K562 (cell line): ENCODE data around the gene TMCO2. TPM values are rescaled to one million over a fixed set of nuclear protein-coding genes. Genes with fewer than 3 reads are reported as not detected.

Source experiments
- ATAC-seq: fragments of 200-7000 bp; cut with Tn5 transposase; 3 replicates; pipeline ENCODE4 v1.9.1; 2020; ENCODE audit warnings: moderate library complexity
- BruUV-seq: library from RNA; stranded (reverse); fragments of 400-500 nt; replicated peaks from 2 replicates; lab custom pipeline; 2021; lab: Mats Ljungman, UMichigan
- CTCF ChIA-PET: fragments of 300-600 bp; formaldehyde crosslinking; extraction: SDS; loops from one replicate; lab custom pipeline; 2021; ENCODE audit warnings: low intra/inter-chr PET ratio; lab: Yijun Ruan, JAX
- POLR2A ChIA-PET: fragments of 300-600, 350-650 bp; sonication (Branson Sonifier 250); formaldehyde crosslinking; extraction: SDS; loops from one replicate; lab custom pipeline; 2021; ENCODE audit warnings: antibody characterized with exemption, inconsistent platforms; lab: Yijun Ruan, JAX
- DNase-seq, 4 experiments: peaks; one replicate each; pipeline versions ENCODE4 v3.0.0 to v3.0.0-alpha.2; 2011 to 2018; ENCODE audit warnings: low spot score in 3 of 4, mixed read lengths in 3 of 4; ENCODE audit errors: extremely low read depth in 1 of 4
- FAIRE-seq: peaks from 2 replicates; lab custom pipeline; 2011; peaks lifted over from hg19 to GRCh38; lab: Jason Lieb, UNC
- H2AFZ ChIP-seq: 2 replicates; pipeline ENCODE4 v1.6.0; 2011; ENCODE audit warnings: low read depth, low read length, control low read depth, inconsistent platforms
- H3K27ac ChIP-seq: fragments of 200-600 bp; 3 replicates; pipeline ENCODE4 v1.8.0; 2011; ENCODE audit warnings: low read depth, mild to moderate bottlenecking, control low read depth, inconsistent platforms, low read length, moderate library complexity, mixed read lengths; ENCODE audit errors: extremely low read depth
- H3K27me3 ChIP-seq, 2 experiments: fragments of 300-600 bp in 1 of 2; 2 replicates in 1 of 2; 3 replicates in 1 of 2; pipeline versions ENCODE4 v1.6.0 to v1.8.0; 2011; ENCODE audit warnings: inconsistent platforms in 2 of 2, low read length in 2 of 2, mild to moderate bottlenecking in 1 of 2, mixed read lengths in 1 of 2, moderate library complexity in 1 of 2; ENCODE audit not compliant: control insufficient read depth in 2 of 2, insufficient read depth in 2 of 2
- H3K36me3 ChIP-seq: fragments of 300-600 bp; 3 replicates; pipeline ENCODE4 v1.8.0; 2011; ENCODE audit warnings: mild to moderate bottlenecking, low read length, inconsistent platforms; ENCODE audit not compliant: control insufficient read depth, insufficient read depth
- H3K4me1 ChIP-seq, 2 experiments: fragments of 200-600 bp in 1 of 2; replicated peaks in 1 of 2; 2 replicates in 1 of 2; 3 replicates in 1 of 2; pipeline versions ENCODE4 v1.5.1 to v1.8.0; 2011; ENCODE audit warnings: inconsistent platforms in 2 of 2, low read length in 2 of 2, mild to moderate bottlenecking in 1 of 2, mixed read lengths in 1 of 2, moderate library complexity in 1 of 2; ENCODE audit not compliant: control insufficient read depth in 2 of 2, insufficient read depth in 2 of 2
- H3K4me2 ChIP-seq: 2 replicates; pipeline ENCODE4 v1.6.1; 2011; ENCODE audit warnings: low read length, control low read depth, inconsistent platforms, mixed read lengths; ENCODE audit not compliant: insufficient read depth
- H3K4me3 ChIP-seq: fragments of 200-600 bp; sonication (generic), shearing (Covaris generic); 2 replicates; pipeline ENCODE4 v1.5.1; 2016; ENCODE audit warnings: control low read depth, inconsistent platforms
- H3K79me2 ChIP-seq: fragments of 200-600 bp; 3 replicates; pipeline ENCODE4 v1.8.0; 2011; ENCODE audit warnings: low read length, inconsistent platforms; ENCODE audit not compliant: control insufficient read depth, insufficient read depth
- H3K9ac ChIP-seq, 2 experiments: 2 replicates each; pipeline versions ENCODE4 v1.6.0 to v1.6.1; 2011; ENCODE audit warnings: low read depth in 2 of 2, low read length in 2 of 2, control low read depth in 1 of 2, inconsistent platforms in 1 of 2, mild to moderate bottlenecking in 1 of 2, mixed read lengths in 1 of 2; ENCODE audit not compliant: insufficient read depth in 1 of 2
- H3K9me1 ChIP-seq: one replicate; pipeline ENCODE4 v1.6.0; 2011; ENCODE audit warnings: inconsistent platforms, mild to moderate bottlenecking, low read length, moderate library complexity; ENCODE audit not compliant: control insufficient read depth, insufficient read depth
- H3K9me3 ChIP-seq: replicated peaks from 2 replicates; pipeline ENCODE4 v1.5.1; 2011; ENCODE audit warnings: low read depth, low read length, inconsistent platforms; ENCODE audit not compliant: control insufficient read depth, insufficient read depth
- H4K20me1 ChIP-seq: replicated peaks from 2 replicates; pipeline ENCODE4 v1.6.1; 2011; ENCODE audit warnings: low read length, inconsistent platforms, mixed read lengths; ENCODE audit not compliant: control insufficient read depth, insufficient read depth
- ATF3 ChIP-seq, 2 experiments: fragments of 450-650 bp in 1 of 2; sonication (generic) in 1 of 2; formaldehyde crosslinking in 1 of 2; IDR thresholded peaks in 1 of 2; conservative IDR thresholded peaks in 1 of 2; 2 replicates each; pipeline versions ENCODE4 v1.6.1 to v1.8.1; 2016 to 2023; ENCODE audit warnings: mild to moderate bottlenecking in 2 of 2, moderate library complexity in 2 of 2, inconsistent platforms in 1 of 2, missing genetic modification reagents in 1 of 2
- DDX20 ChIP-seq: fragments of 450-650 bp; IDR thresholded peaks from 2 replicates; pipeline ENCODE4 v1.6.1; 2016; ENCODE audit warnings: missing genetic modification characterization, low read depth, mild to moderate bottlenecking, missing compliant biosample characterization, moderate library complexity
- GTF2F1 ChIP-seq: IDR thresholded peaks from 2 replicates; pipeline ENCODE4 v1.6.1; 2011; ENCODE audit warnings: low read depth, low read length, improper control_type of control experiment
- MAZ ChIP-seq, 2 experiments: fragments of 450-650 bp in 1 of 2; sonication (generic) in 1 of 2; formaldehyde crosslinking; IDR thresholded peaks in 1 of 2; conservative IDR thresholded peaks in 1 of 2; 2 replicates each; pipeline versions ENCODE4 v1.4.0 to v1.5.0; 2020; ENCODE audit warnings: mild to moderate bottlenecking in 1 of 2, missing genetic modification reagents in 1 of 2
- OTX1 ChIP-seq: fragments of 450-650 bp; formaldehyde crosslinking; IDR thresholded peaks from 2 replicates; pipeline ENCODE4 v1.4.0; 2022; ENCODE audit warnings: mild to moderate bottlenecking
- TAF9B ChIP-seq: fragments of 450-650 bp; IDR thresholded peaks from 2 replicates; pipeline ENCODE4 v1.6.1; 2018; ENCODE audit warnings: mild to moderate bottlenecking; ENCODE audit not compliant: partially characterized antibody
- ZNF121 ChIP-seq: sonication (generic); formaldehyde crosslinking; conservative IDR thresholded peaks from 2 replicates; pipeline ENCODE4 v1.8.0; 2022; ENCODE audit warnings: missing genetic modification reagents
- WGBS: fragments of 100-300 bp; shearing (Covaris generic); methylation state at CpG from one replicate; pipeline ENCODE4 v1.1.6; 2016; ENCODE audit warnings: low coverage, mixed read lengths; ENCODE audit not compliant: insufficient coverage; ENCODE audit errors: missing lambda C conversion rate; 5-methylcytosine and 5-hydroxymethylcytosine counted together
- in situ Hi-C: fragments of 300-500 bp; cut with MboI; formaldehyde crosslinking; loops from 4 replicates; pipeline ENCODE4 v1.15.0; 2018; ENCODE audit warnings: inconsistent platforms, mixed read lengths
- intact Hi-C: fragments of 100-400 bp; cut with micrococcal nuclease; formaldehyde crosslinking; loops from 2 replicates; pipeline ENCODE4 v1.14.2; 2022
- polyA plus RNA-seq, 8 experiments: library from polyadenylated mRNA; depleted of rRNA in 4 of 8; stranded (reverse) in 5 of 8; unstranded in 3 of 8; fragments of >200 nt; fragmentation: Nextera tagmentation in 2 of 8; fragmentation: Illumina TruSeq in 1 of 8; extraction: Ambion mirVana in 2 of 8; extraction: Trizol in 1 of 8; gene quantifications; 2 replicates each; pipeline versions ENCODE4 v1.2.1 to v1.2.3, GENCODE V29; 2011 to 2014; ENCODE audit warnings: inconsistent platforms in 1 of 8, missing spikeins in 1 of 8
- total RNA-seq, 7 experiments: library from RNA; depleted of rRNA in 6 of 7; stranded (reverse); fragments of >200 nt in 6 of 7; fragmentation: Illumina TruSeq in 2 of 7; extraction: Trizol in 2 of 7; gene quantifications; 2 replicates each; pipeline versions ENCODE4 v1.2.1 to v1.2.3, GENCODE V29; 2011 to 2021; ENCODE audit warnings: low replicate concordance in 1 of 7

TMCO2 gene
- total and polyA plus RNA-seq, 9 of the 15 experiments (the other 6 are each of a cell fraction or from before 2014, with no cell fraction given), result not detected

GRCh38 chr1:40300651-40301050, 52.9 kb downstream of the TMCO2 start:
- Histone ChIP-seq H3K4me1 (peaks cover 0 to 17% of the 10 kb centered on the region in 2 experiments; a peak in 2 of 5 replicates), H3K4me2 (no peak overlapping the region), H3K9me1 (no peaks in the 10 kb centered on the region), H3K79me2 (no peaks in the 10 kb centered on the region), H3K9ac (0 out of 4 replicates have a peak overlapping the region, but pooled peaks of 1 of the 2 experiments have one; percentile 17), H4K20me1 (no peaks in the 10 kb centered on the region), H2AFZ (no peak overlapping the region), H3K27me3 (peaks cover 0 to 15% of the 10 kb centered on the region in 2 experiments; a peak in 1 of 5 replicates), H3K27ac (no peak overlapping the region), H3K36me3 (no peaks in the 10 kb centered on the region), H3K4me3 (no peak overlapping the region)
- WGBS, result 53% methylated on average over 9 of the region's 9 CpGs
- BruUV-seq, result no TSS peak
- POLR2A ChIA-PET, result interaction anchor here (0.5 to 1.1 kb wide), 3 partner anchors 16 to 34 kb away, joined by 3 read pairs; no protein-coding TSS in a partner anchor
- FAIRE-seq (no peak), ATAC-seq (no peak), DNase-seq (peak in 1 of 4 experiments; percentile 8)
- intact Hi-C loops, result no loop called here
- in situ Hi-C loops, result loop anchor here (10.0 kb wide), 1 partner anchor 146 kb away; no protein-coding TSS in a partner anchor
- CTCF ChIA-PET, result no interaction called here
- no peak for TF ChIP-seq MAZ (CRISPR knock-in tag; conservative IDR thresholded peaks at IDR 0.05 in 1 of 2, IDR thresholded peaks at IDR 0.05 in 1 of 2)
- TF ChIP-seq, all 486 proteins: peak for 0
- no peaks in the 10 kb centered on the region for H3K9me3 ChIP-seq

- POLR2A ChIA-PET, result interaction anchor here (0.5 to 0.8 kb wide), 2 partner anchors 17 to 26 kb away, joined by 3 read pairs; no protein-coding TSS in a partner anchor
Observed at GRCh38 chr1:40301066-40301465, 53.3 kb downstream of the TMCO2 start.

More at GRCh38 chr1:40301066-40301465, 53.3 kb downstream of the TMCO2 start:
- Histone ChIP-seq H3K36me3 (no peaks in the 10 kb centered on the region), H3K27ac (no peak overlapping the region), H3K9me3 (no peaks in the 10 kb centered on the region), H3K9ac (peak overlapping the region in 1 of 2 experiments; percentile 10; a peak in 1 of 4 replicates), H3K4me1 (peaks cover 0 to 17% of the 10 kb centered on the region in 2 experiments; a peak in 2 of 5 replicates), H3K27me3 (peaks cover 0 to 15% of the 10 kb centered on the region in 2 experiments; a peak in 1 of 5 replicates), H2AFZ (no peak overlapping the region), H3K9me1 (no peaks in the 10 kb centered on the region), H3K4me2 (no peak overlapping the region), H3K4me3 (no peak overlapping the region), H4K20me1 (no peaks in the 10 kb centered on the region), H3K79me2 (no peaks in the 10 kb centered on the region)
- in situ Hi-C loops (loop anchor here (10.0 kb wide), 1 partner anchor 146 kb away; no protein-coding TSS in a partner anchor), intact Hi-C loops (no loop called here)
- 32% methylated on average over 10 of the region's 10 CpGs for WGBS
- CTCF ChIA-PET, result no interaction called here
- no TSS peak for BruUV-seq
- no peak for ATAC-seq
- no peak for DNase-seq
- no peak for FAIRE-seq
- TF ChIP-seq GTF2F1 (no peak), DDX20 (tag) (no peak), ATF3 (IDR thresholded peaks at IDR 0.05) (no peak), ATF3 (CRISPR knock-in tag; conservative IDR thresholded peaks at IDR 0.05) (no peak), TAF9B (no peak), ZNF121 (CRISPR knock-in tag) (no peak), OTX1 (CRISPR knock-in tag) (no peak)
